Stomach (tissue), 9 donors: Measurements from ENCODE around the gene ZNF497. TPM values are rescaled to one million over a fixed set of nuclear protein-coding genes. Genes with fewer than 3 reads are reported as not detected.

Experiments used
- DNase-seq, 2 donors: peaks; one replicate each; pipeline versions ENCODE4 v3.0.0 to v3.0.0-alpha.2; 2013 to 2019
- H3K27ac ChIP-seq, 5 donors: fragments of 200-600 bp in 4 of 5; sonication (generic) in 4 of 5; one replicate each; pipeline ENCODE4 v1.5.1; 2013 to 2019; ENCODE audit warnings: mild to moderate bottlenecking in 1 of 5, moderate library complexity in 1 of 5
- H3K27me3 ChIP-seq, 3 donors: fragments of 200-600 bp; sonication (generic); one replicate each; pipeline ENCODE4 v1.5.1; 2017 to 2019; ENCODE audit warnings: mixed run types in 1 of 3
- H3K36me3 ChIP-seq, 4 donors: fragments of 200-600 bp; sonication (generic); 1 replicate in 3 of 4; 2 replicates in 1 of 4; pipeline ENCODE4 v1.5.1; 2016 to 2019
- H3K4me1 ChIP-seq, 4 donors: fragments of 200-600 bp; sonication (generic); one replicate each; pipeline ENCODE4 v1.5.1; 2016 to 2019
- H3K4me3 ChIP-seq, 4 donors: fragments of 200-600 bp; sonication (generic) in 3 of 4; one replicate each; pipeline ENCODE4 v1.5.1; 2016 to 2019; ENCODE audit warnings: mild to moderate bottlenecking in 1 of 4
- H3K9me3 ChIP-seq, 4 donors: fragments of 200-600 bp; sonication (generic); one replicate each; pipeline ENCODE4 v1.5.1; 2016 to 2019
- CTCF ChIP-seq, 7 experiments: fragments of 450-650 bp in 4 of 7; fragments of 200-600 bp in 3 of 7; sonication (generic) in 3 of 7; IDR thresholded peaks; one replicate each; pipeline ENCODE4 v1.5.1; 2016 to 2019; ENCODE audit warnings: antibody characterized with exemption in 7 of 7, control low read depth in 2 of 7, mild to moderate bottlenecking in 1 of 7
- EP300 ChIP-seq: sonication (generic); formaldehyde crosslinking; IDR thresholded peaks from one replicate; pipeline ENCODE4 v1.6.1; 2017; ENCODE audit warnings: antibody characterized with exemption
- POLR2A ChIP-seq, 4 donors: fragments of 450-650 bp; IDR thresholded peaks; one replicate each; pipeline ENCODE4 v1.6.1; 2016; ENCODE audit warnings: antibody characterized with exemption in 4 of 4, control low read depth in 2 of 4, mild to moderate bottlenecking in 1 of 4, moderate library complexity in 1 of 4
- POLR2AphosphoS5 ChIP-seq, 3 donors: sonication (generic); formaldehyde crosslinking; IDR thresholded peaks; one replicate each; pipeline ENCODE4 v1.6.1; 2016; ENCODE audit warnings: antibody characterized with exemption in 3 of 3
- WGBS, 5 donors: extraction: QIAGEN DNeasy Blood & Tissue Kit in 3 of 5; methylation state at CpG; one replicate each; pipeline versions ENCODE4 v1.1.5 to v1.1.7; 2013 to 2018; 5-methylcytosine and 5-hydroxymethylcytosine counted together
- intact Hi-C: fragments of 100-400 bp; cut with DNase I; formaldehyde crosslinking; loops from one replicate; pipeline ENCODE4 v1.15.1; 2023; ENCODE audit warnings: low total_unique reads
- polyA plus RNA-seq, 3 donors: library from polyadenylated mRNA; stranded (reverse); fragments of 200-250 nt; gene quantifications; one replicate each; pipeline ENCODE4 v1.2.3, GENCODE V29; 2013
- total RNA-seq, 5 donors: library from RNA; depleted of rRNA; stranded (reverse); fragments of >200 nt; gene quantifications; one replicate each; pipeline versions ENCODE4 v1.1.0 to v1.2.3, GENCODE V29; 2014 to 2016
- donor health status: healthy with polysubstance abuse.
- donor health status: Bipolar disorder and iron deficiency.
- donor health status: healthy.

ZNF497 gene
- total and polyA plus RNA-seq, 8 donors: 0.12 to 12.3 (median 1.0) TPM; not detected in 1

GRCh38 chr19:58394821-58395219, 32.3 kb upstream of the ZNF497 start:
- Histone ChIP-seq H3K27me3 (peaks cover 6 to 38% (median 13%) of the 10 kb centered on the region in 3 donors), H3K4me3 (no peak overlapping the region), H3K4me1 (peaks cover 12 to 50% (median 23%) of the 10 kb centered on the region in 4 donors), H3K27ac (no peak overlapping the region), H3K36me3 (peaks cover 45 to 55% (median 54%) of the 10 kb centered on the region in 4 donors), H3K9me3 (no peaks in the 10 kb centered on the region)
- TF ChIP-seq CTCF (IDR thresholded peaks at IDR 0.05) (no peak), POLR2AphosphoS5 (IDR thresholded peaks at IDR 0.05) (no peak), POLR2A (IDR thresholded peaks at IDR 0.05) (no peak), EP300 (no peak)
- no peak for DNase-seq
- intact Hi-C loops: no loop called here
- WGBS, 5 donors: 43 to 69% (median 67%) methylated on average over 2 to 3 of the region's 3 CpGs

- peaks cover 53 to 67% (median 65%) of the 10 kb centered on the region in 4 donors for H3K36me3 ChIP-seq
- intact Hi-C loops: no loop called here
- no peak for DNase-seq
- peaks cover 12 to 57% (median 33%) of the 10 kb centered on the region in 4 donors for H3K4me1 ChIP-seq
- TF ChIP-seq CTCF (IDR thresholded peaks at IDR 0.05) (no peak), EP300 (no peak), POLR2AphosphoS5 (IDR thresholded peaks at IDR 0.05) (no peak), POLR2A (IDR thresholded peaks at IDR 0.05) (no peak)
- 85 to 89% (median 89%) methylated on average over 4 of the region's 4 CpGs for WGBS, 5 donors
- peaks cover 6 to 38% (median 13%) of the 10 kb centered on the region in 3 donors for H3K27me3 ChIP-seq
- no peaks in the 10 kb centered on the region for H3K9me3 ChIP-seq
- no peak overlapping the region for H3K4me3 ChIP-seq
- H3K27ac ChIP-seq: no peak overlapping the region
Observed at GRCh38 chr19:58393725-58394033, 31.1 kb upstream of the ZNF497 start.

GRCh38 chr19:58392945-58393724, 30.6 kb upstream of the ZNF497 start:
- H3K27ac ChIP-seq: no peak overlapping the region
- WGBS, 5 donors: 92 to 94% (median 93%) methylated on average over 26 of the region's 26 CpGs
- H3K27me3 ChIP-seq: peaks cover 6 to 34% (median 13%) of the 10 kb centered on the region in 3 donors
- intact Hi-C loops: no loop called here
- TF ChIP-seq EP300 (no peak), CTCF (IDR thresholded peaks at IDR 0.05) (no peak), POLR2AphosphoS5 (IDR thresholded peaks at IDR 0.05) (no peak), POLR2A (IDR thresholded peaks at IDR 0.05) (no peak)
- peaks cover 53 to 72% (median 71%) of the 10 kb centered on the region in 4 donors for H3K36me3 ChIP-seq
- H3K4me1 ChIP-seq: peaks cover 15 to 62% (median 38%) of the 10 kb centered on the region in 4 donors
- H3K4me3 ChIP-seq: no peak overlapping the region
- no peak for DNase-seq
- no peaks in the 10 kb centered on the region for H3K9me3 ChIP-seq

GRCh38 chr19:58388175-58388526, 25.6 kb upstream of the ZNF497 start:
- Histone ChIP-seq H3K4me1 (peaks cover 22 to 60% (median 48%) of the 10 kb centered on the region in 4 donors), H3K4me3 (peak overlapping the region; percentile 56 to 98 (median 87)), H3K27me3 (no peaks in the 10 kb centered on the region), H3K27ac (no peak overlapping the region), H3K36me3 (peaks cover 34 to 53% (median 51%) of the 10 kb centered on the region in 4 donors), H3K9me3 (no peaks in the 10 kb centered on the region)
- WGBS, 5 donors: 71 to 88% (median 83%) methylated on average over 3 of the region's 3 CpGs
- TF ChIP-seq CTCF (IDR thresholded peaks at IDR 0.05) (no peak), EP300 (no peak), POLR2A (IDR thresholded peaks at IDR 0.05) (no peak), POLR2AphosphoS5 (IDR thresholded peaks at IDR 0.05) (no peak)
- intact Hi-C loops: no loop called here
- no peak for DNase-seq
